A549 (cell line): Measurements from ENCODE around the gene UNC13C.

Experiments used
- CHD2 ChIP-seq: fragments of 150-350 bp; IDR thresholded peaks from 2 replicates; pipeline ENCODE4 v1.6.1; 2014; ENCODE audit warnings: low read length; ENCODE audit not compliant: partially characterized antibody
- CHD4 ChIP-seq: fragments of 200-600 bp; sonication (generic); IDR thresholded peaks from 2 replicates; pipeline ENCODE4 v1.6.1; 2016; ENCODE audit warnings: antibody characterized with exemption, mild to moderate bottlenecking, borderline replicate concordance
- CTCF ChIP-seq: fragments of >200 bp; sonication (Bioruptor Twin); formaldehyde crosslinking; IDR thresholded peaks from 3 replicates; pipeline ENCODE4 v1.5.1; 2016
- EP300 ChIP-seq, 2 experiments: fragments of >200 bp; sonication (Bioruptor Twin); formaldehyde crosslinking; IDR thresholded peaks; 2 replicates in 1 of 2; 3 replicates in 1 of 2; pipeline ENCODE4 v1.6.1; 2016 to 2017
- MAX ChIP-seq: IDR thresholded peaks from 2 replicates; pipeline ENCODE4 v1.6.1; 2012
- POLR2A ChIP-seq: IDR thresholded peaks from 2 replicates; pipeline ENCODE4 v1.6.1; 2012; ENCODE audit warnings: mild to moderate bottlenecking, low read length
- RAD21 ChIP-seq, 2 experiments: fragments of >200 bp in 1 of 2; sonication (Bioruptor Twin) in 1 of 2; formaldehyde crosslinking in 1 of 2; IDR thresholded peaks in 1 of 2; conservative IDR thresholded peaks in 1 of 2; 2 replicates in 1 of 2; 3 replicates in 1 of 2; pipeline ENCODE4 v1.6.1; 2012 to 2018; ENCODE audit warnings: inconsistent platforms in 1 of 2
- REST ChIP-seq: fragments of 200-600 bp; sonication (generic); IDR thresholded peaks from 2 replicates; pipeline ENCODE4 v1.6.1; 2016; ENCODE audit warnings: antibody characterized with exemption, mild to moderate bottlenecking, moderate library complexity

GRCh38 chr15:54007256-54007655 is 29.0 kb downstream of the UNC13C start:
- no peak for TF ChIP-seq CTCF
- no peak for TF ChIP-seq POLR2A
- TF ChIP-seq CHD4: no peak
- TF ChIP-seq EP300 (IDR thresholded peaks at IDR 0.05): no peak
- no peak for TF ChIP-seq REST
- no peak for TF ChIP-seq MAX
- no peak for TF ChIP-seq RAD21 (conservative IDR thresholded peaks at IDR 0.05 in 1 of 2, IDR thresholded peaks at IDR 0.05 in 1 of 2)
- TF ChIP-seq CHD2: no peak
